T47D (cell line): Measurements from ENCODE around the gene RNF144B.
"Not testable (repeated sequence)": the region's sequence is repeated elsewhere in the genome, so short reads cannot be mapped to it uniquely, and the experiment has no call there.

Experiments
- DNase-seq, 2 experiments: peaks; one replicate each; pipeline versions ENCODE4 v3.0.0 to v3.0.0-alpha.2; 2011 to 2012; ENCODE audit warnings: low read depth in 1 of 2, low spot score in 1 of 2
- JUND ChIP-seq: IDR thresholded peaks from 2 replicates; pipeline ENCODE4 v1.6.1; 2012; ENCODE audit warnings: low read depth
- in situ Hi-C: cut with HindIII; loops from 2 replicates; pipeline ENCODE4 v1.10.0; 2016; ENCODE audit warnings: low sequenced_read_pairs, low pct_unique_long_range_greater_than_20kb

Gene RNF144B

DNA sequence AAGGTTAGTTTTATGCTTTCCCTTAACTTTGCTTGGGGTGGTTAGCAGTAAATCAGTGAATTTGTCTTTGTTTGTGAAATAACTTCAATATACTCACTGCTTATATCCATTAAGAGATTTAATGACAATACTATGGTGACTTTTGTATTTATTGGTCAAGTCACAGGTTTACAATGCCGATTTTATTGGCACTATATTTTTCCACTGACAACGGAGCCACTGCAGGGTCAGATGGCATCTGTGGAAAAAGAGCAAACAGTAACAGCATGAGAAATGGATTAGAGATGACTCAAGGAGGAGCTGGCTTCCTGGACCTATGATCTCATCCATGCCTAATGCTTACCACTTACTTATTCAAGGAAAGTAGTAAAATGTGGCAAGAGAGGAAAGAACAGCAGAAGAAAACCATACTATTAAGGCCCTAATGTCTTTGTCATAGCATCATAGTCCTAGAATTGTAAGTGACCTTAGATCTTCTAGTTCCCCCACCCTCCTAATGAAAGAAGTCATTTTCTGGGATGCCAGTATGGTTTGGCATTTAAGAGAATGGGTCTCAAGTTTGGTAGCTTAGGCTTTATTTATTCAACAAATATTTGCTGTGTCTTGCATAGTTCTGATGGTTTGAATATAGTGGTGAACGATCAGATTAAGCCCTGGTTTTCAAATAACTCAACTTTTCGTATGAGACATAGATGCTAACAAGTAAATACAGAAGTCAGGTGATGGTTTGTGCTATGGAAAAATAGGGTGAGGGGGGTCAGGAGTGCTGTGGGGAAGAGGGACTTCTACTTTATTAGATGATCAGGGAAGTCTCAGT, 18.5 kb downstream of the RNF144B start:
- peak; percentile 15; the same call in 1 of the 2 replicates for TF ChIP-seq JUND
- peak in 1 of 2 experiments; percentile 71 for DNase-seq
- in situ Hi-C loops: no loop called here

DNA sequence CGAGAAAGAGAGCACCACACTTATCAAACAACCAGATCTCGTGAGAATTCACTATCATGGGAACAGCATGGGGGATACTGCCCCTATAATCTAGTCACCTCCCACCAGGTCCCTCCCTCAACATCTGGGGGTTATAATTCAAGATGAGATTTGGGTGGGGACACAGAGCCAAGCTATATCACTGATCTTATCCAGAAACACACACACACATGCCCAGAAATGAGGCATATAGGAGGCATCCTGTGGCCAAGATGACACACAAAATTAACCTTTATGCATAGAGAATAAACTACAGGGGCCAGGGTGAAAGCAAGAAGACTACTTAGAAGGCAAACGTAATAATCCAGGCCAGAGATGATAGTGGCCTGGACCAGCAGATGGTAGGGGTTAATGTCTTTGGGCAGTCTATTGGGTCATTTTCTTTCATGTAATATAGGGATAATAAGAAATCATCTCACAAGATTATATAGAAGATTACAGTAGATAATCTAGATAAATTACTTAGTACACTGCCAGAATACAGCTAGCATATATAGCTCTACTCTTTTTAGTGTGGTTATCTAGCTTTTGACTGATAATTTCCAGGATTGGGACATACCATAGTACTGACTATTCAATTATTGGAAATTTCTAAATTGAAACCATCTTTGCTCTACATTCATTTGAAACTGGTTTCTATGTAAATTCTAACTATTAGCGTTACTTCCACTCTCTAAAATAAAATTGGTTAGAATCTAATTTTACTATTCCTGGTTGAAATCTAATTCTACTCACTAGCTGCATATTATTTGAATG, 20.0 kb downstream of the RNF144B start:
- TF ChIP-seq JUND: no peak
- DNase-seq: no peak

DNA sequence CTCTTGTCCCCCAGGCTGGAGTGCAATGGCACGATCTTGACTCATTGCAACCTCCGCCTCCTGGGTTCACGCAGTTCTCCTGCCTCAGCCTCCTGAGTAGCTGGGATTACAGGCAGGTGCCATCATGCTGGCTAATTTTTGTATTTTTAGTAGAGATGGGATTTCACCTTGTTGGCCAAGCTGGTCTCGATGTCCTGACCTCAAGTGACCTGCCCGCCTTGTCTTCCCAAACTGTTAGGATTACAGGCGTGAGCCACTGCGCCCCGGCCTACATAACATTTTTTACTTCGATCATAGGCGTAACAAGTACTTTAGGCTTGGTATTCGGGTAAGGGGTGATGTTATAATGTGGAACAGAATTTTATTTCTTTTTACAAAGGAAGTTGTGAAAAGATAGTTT, 22.5 kb downstream of the RNF144B start:
- DNase-seq, in situ Hi-C loops: not testable (repeated sequence)

More for the DNA sequence above, 20.0 kb downstream of the RNF144B start:
- in situ Hi-C loops: no loop called here

- no peak for TF ChIP-seq JUND
- in situ Hi-C loops: no loop called here
- DNase-seq: no peak
Observed at GRCh38 chr6:18410412-18410811, 23.3 kb downstream of the RNF144B start.

- no peak for TF ChIP-seq JUND
- no peak for DNase-seq
- in situ Hi-C loops: no loop called here
Observed at GRCh38 chr6:18412068-18412467, 24.9 kb downstream of the RNF144B start.

DNA sequence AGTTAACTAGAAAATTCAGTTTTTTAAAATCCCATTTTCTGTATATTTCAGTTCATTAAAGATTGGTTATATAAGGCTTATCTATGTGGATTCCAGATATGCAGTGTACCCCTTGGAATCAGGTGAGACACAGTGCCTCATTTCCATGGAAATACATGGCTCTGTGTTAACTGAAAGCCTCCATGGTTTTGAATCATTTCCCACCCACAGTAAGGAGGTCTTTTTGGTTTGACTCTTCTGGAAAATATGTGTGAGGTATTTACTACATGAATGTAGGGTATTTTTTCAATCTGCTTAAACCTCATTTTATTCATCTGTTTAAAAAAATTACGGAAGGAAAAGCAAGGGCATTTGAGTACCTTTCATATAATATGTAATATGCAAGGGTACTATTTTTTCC, 25.5 kb downstream of the RNF144B start:
- in situ Hi-C loops: no loop called here
- no peak for DNase-seq
- no peak for TF ChIP-seq JUND

- DNase-seq: no peak
- in situ Hi-C loops: no loop called here
- no peak for TF ChIP-seq JUND
Observed at GRCh38 chr6:18413381-18413780, 26.2 kb downstream of the RNF144B start.

DNA sequence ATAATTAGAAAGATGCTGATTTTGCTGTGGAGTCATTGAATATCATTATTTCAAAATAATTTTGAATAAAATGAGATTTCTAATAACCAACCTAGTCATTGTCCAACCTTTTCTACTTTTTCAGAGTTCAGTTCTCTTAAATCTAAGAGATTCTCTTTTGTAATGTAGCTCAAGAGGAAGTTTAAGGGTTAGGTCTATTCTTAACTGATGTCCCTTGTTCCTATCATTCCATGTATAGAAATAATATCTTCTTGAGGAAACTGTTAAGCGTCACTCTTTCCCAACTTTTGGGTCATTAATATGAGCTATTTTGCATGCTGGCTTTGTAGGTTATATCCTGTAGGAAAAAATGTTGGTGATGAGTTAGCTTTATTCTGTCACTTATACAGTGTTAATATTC, 27.0 kb downstream of the RNF144B start:
- TF ChIP-seq JUND: no peak
- in situ Hi-C loops: no loop called here
- DNase-seq: no peak

GRCh38 chr6:18415207-18415606, 28.1 kb downstream of the RNF144B start:
- in situ Hi-C loops: no loop called here
- no peak for DNase-seq
- TF ChIP-seq JUND: no peak

DNA sequence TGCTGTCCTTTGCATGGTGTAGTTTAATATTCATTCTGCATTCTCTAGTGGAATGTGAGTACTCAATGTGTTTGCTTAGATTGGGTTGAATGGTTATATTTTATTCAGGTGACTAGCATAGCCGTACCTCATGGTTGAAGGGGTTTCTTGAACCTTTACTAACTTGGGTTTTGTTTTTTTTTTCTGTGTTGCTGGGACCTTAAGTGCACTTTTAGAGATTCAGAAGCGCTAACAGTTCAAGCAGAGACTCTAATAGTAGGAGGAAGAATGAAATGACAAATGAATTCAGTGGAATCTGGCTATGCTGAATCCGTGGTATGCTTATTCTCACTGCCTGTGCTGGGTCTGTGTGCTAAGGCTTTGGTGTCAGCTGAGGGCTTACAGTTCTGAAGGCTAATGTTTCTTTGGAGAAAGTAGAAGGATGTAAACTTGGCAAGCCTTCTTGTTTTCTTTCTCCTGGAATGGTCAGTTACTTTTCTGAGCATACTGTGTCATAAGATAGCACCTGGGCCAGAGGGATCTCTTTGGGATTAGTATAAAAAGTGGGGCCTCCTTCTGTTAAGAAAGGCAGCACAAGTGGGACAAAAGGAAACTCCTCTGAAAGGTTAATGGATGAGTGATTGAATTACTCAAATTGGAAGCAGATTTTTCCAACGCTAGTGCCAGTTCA, 28.7 kb downstream of the RNF144B start:
- no peak for DNase-seq
- TF ChIP-seq JUND: no peak
- in situ Hi-C loops: no loop called here

DNA sequence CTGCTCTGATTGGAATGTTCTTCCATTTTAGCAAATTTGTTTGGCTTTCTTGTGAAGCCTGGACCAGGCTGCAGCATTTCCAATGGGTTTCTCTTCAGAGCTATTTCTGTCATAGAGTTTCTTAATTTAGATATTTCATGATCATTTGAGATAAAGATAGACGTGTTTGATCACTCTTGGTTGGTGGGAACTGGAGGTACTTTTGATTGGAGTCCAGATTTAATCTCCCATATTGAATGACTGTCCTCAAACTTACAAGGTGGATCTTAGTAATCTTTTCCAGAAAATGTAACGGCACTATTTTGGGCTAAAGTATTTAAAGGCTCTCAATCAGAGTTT, 29.2 kb downstream of the RNF144B start:
- in situ Hi-C loops: no loop called here
- no peak for DNase-seq
- TF ChIP-seq JUND: no peak

GRCh38 chr6:18420328-18420727, 33.2 kb downstream of the RNF144B start:
- DNase-seq: no peak
- in situ Hi-C loops: no loop called here
- TF ChIP-seq JUND: no peak

DNA sequence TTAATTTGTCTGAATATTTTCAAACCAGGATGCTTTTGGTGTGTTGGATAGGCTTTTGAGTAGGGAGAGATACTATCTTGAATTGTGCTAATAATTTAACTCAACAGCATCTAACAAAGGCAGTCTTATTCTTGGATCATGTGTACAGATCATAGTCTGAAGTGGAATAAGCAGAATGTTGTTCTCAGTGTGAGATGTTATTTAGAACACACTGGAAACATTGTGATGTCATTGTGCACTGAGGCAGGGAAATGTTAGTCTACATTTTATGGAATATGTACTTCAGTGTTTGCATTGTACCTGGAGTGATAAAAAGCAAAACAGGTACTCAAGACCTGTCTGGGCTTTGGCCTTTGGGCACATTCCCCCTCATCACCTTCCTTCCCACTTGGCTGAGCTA, 35.0 kb downstream of the RNF144B start:
- peak in 1 of 2 experiments; percentile 51 for DNase-seq
- TF ChIP-seq JUND: no peak; the same call in 1 of the 2 replicates
- in situ Hi-C loops: no loop called here
